Fibroblast of pulmonary artery (primary cell): ENCODE results near the gene LRCH3.
"Not testable (repeated sequence)": the region's sequence is repeated elsewhere in the genome, so short reads cannot be mapped to it uniquely, and the experiment has no call there.

Experiments
- DNase-seq: peaks from one replicate; pipeline ENCODE4 v3.0.0-alpha.2; 2010; ENCODE audit warnings: low read depth
- H3K4me3 ChIP-seq: replicated peaks from 2 replicates; pipeline ENCODE4 v1.5.1; 2011; ENCODE audit warnings: low read depth, mild to moderate bottlenecking, control low read depth, low read length, moderate library complexity
- TF ChIP-seq, protein P1 (sequence below): IDR thresholded peaks from 2 replicates; pipeline ENCODE4 v1.5.1; 2011; ENCODE audit warnings: mild to moderate bottlenecking, control low read depth, low read length, inconsistent platforms; ENCODE audit errors: missing control alignments

LRCH3 gene

DNA sequence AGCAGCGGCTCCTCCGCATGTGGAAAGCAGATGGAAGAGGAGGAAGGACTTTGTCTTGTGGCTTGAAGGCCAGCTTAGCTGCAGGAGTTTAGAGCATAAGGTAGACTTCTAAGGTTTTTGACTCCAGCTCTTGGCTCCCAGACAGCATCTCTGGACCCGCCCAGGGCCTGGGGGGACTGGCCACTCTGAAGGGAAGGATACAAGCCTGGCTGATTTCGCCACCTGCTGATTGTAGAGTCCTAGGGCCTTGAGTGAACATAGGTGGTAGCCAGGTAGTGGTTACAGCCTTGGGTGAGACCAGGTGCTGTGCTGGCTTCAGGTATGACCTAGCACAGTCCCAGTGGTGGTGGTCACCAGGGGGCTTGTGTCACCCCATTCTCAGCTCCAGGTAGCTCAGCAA, 110.6 kb downstream of the LRCH3 start:
- DNase-seq: no peak
- TF ChIP-seq, protein P1, sequence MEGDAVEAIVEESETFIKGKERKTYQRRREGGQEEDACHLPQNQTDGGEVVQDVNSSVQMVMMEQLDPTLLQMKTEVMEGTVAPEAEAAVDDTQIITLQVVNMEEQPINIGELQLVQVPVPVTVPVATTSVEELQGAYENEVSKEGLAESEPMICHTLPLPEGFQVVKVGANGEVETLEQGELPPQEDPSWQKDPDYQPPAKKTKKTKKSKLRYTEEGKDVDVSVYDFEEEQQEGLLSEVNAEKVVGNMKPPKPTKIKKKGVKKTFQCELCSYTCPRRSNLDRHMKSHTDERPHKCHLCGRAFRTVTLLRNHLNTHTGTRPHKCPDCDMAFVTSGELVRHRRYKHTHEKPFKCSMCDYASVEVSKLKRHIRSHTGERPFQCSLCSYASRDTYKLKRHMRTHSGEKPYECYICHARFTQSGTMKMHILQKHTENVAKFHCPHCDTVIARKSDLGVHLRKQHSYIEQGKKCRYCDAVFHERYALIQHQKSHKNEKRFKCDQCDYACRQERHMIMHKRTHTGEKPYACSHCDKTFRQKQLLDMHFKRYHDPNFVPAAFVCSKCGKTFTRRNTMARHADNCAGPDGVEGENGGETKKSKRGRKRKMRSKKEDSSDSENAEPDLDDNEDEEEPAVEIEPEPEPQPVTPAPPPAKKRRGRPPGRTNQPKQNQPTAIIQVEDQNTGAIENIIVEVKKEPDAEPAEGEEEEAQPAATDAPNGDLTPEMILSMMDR: no peak
- no peak overlapping the region for H3K4me3 ChIP-seq

DNA sequence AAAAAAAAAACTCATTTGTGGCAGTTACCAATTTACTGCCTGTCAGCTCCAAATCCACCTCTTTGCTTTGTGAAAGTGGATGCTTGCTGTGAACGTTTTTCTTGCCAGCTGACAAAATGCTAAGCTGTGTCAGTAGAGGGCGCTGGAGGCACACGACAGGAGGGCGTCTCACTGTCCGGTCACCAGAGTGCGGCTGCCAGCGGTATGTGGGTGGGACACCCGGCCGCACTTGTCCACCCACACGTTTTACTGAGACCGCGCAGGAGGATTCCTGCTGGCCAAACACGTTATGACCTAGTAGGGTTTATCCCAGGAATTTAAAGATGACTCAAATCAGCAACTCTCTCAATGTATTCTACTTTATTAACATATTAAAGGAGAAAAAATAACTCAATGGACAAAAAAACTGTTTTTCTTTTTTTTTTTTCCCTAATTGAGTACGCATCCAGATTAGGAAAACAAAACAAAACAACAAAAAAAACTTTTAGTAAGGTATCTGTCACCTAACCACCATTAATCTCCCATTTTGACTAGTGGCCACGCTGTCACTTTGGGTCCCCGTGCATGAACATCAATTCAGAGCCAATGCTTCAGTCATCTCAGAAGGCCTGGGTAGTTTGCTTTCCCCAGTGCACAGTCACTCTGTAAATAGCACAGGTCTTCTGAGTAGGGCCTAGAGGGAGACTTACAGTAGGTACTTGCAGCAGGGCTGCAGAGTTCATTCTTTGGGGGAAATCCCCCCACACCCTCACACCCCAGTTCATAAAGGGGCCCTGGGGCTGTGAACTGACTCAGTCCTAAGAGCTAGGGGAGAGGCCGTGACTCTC, 115.2 kb downstream of the LRCH3 start:
- DNase-seq: peak; percentile 94
- TF ChIP-seq, protein P1: peak; percentile 92
- H3K4me3 ChIP-seq: no peak overlapping the region

DNA sequence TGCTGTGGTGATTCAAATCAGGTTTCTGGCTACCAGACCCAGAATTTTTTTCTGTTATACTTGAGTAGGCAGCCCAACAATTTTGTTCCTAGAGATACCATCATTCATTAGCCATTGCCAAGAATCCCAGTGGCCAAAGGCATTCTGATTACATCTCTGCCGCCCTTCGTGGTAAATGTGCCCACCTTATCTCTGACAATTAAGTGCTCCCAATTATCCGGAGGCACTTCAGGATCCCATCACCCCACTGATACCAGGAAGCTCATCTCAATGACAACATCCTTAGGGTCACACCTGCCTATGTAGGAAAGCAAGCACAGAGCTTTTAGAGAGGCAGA, 115.8 kb downstream of the LRCH3 start:
- TF ChIP-seq, protein P1: no peak
- DNase-seq: no peak
- no peak overlapping the region for H3K4me3 ChIP-seq

DNA sequence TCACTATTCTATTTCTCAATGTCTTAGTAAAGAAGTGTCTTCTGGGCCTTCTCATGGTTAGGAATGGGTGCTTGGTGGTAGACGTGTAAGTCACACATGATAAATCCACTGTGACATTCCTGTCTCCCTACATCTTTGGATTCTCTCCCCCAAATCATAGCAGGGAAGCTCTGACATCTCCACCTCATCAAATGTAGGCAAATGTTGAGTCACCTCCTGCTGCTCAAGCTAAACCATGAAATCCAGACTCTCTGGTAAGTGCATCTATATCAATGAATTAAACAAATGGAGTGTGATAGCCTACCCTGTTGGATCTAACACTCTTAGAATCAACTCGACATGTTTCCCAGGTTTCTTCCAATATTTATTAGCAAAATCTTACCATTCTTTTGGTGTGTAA, 116.1 kb downstream of the LRCH3 start:
- no peak for DNase-seq
- TF ChIP-seq, protein P1: no peak
- no peak overlapping the region for H3K4me3 ChIP-seq

DNA sequence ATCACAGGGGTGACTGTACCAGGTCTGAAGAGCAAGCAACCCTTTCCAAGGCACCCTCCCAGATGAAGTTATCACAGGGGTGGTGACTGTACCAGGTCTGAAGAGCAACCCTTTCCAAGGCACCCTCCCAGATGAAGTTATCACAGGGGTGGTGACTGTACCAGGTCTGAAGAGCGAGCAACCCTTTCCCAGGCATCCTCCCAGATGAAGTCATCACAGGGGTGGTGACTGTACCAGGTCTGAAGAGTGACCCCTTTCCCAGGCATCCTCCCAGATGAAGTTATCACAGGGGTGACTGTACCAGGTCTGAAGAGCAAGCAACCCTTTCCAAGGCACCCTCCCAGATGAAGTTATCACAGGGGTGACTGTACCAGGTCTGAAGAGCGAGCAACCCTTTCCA, 117.5 kb downstream of the LRCH3 start:
- not testable (repeated sequence) for DNase-seq, H3K4me3 ChIP-seq

DNA sequence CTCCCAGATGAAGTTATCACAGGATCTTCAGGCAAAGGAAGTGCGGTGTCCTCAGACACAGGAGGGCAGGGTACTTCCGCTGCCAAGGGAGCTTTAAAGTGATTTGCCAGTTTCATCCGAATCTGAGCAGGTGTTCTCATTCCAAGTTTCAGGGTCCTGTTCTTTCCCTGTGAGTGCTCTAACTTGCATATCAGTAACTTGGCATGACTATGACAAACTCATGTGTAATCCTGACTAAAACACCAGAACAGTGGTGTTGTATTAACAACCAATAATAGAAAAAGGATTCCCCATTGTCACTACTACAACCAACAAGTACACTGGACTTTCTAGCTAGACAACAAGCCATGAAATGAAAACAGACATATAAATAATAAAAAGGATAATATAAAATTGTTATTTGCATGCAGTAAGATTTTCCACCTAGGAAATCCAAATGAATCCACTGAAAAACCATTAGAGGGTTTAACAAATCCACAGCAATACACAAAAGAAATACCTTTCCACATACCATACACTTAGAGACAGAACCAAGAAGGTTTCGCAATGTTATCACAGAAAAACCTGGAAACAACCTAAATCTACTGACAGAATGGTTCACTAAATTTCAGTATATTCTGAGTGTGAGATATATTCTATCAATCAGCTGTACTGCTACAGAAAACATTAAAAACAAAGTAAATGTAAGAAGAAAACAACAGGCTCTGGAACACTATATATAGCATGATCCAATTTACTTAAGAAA, 118.1 kb downstream of the LRCH3 start:
- TF ChIP-seq, protein P1: no peak
- H3K4me3 ChIP-seq: no peak overlapping the region
- DNase-seq: peak; percentile 18

DNA sequence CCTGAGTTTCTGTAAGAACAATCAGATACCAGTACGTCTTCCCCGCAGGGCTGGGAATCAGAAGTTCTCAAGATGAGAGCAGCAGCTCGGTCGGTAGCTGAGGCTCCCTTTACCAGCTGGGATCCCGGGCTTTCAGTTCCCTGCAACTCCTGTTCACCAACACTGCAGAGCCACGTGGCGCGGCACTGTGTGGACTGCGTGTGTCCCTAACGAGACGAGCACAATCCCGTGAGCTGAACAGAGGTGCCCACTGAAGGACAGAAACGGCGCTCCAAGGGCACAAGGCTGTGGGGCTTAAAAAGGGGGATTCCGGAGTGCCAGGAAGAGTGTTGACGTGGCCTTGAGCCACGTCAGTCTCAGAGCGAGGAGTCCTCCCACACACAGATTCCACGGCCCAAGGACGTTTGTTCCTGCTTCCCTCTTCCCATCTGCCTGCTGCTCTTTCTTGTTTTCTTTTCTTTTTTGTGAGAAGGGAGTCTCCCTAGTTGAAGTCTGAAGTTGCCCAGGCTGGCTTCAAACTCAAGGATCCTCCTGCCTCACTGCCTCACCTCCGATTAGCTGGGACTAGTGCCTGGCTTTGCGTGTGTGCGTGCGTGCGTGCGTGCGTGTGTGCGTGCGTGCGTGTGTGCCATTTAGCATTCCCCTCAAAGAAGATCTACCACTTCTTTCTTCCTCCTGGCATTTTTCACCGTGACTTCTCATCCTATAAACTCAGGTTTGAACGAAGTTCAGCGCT, 121.9 kb downstream of the LRCH3 start:
- TF ChIP-seq, protein P1: no peak
- no peak overlapping the region for H3K4me3 ChIP-seq
- DNase-seq: peak; percentile 55
